Esophagus muscularis mucosa (tissue), 4 donors: ENCODE results near the gene SLC24A3. TPM values are rescaled to one million over a fixed set of nuclear protein-coding genes. Genes with fewer than 3 reads are reported as not detected.

Experiments
- DNase-seq: peaks from one replicate; pipeline ENCODE4 v3.0.0-alpha.2; 2017; ENCODE audit errors: extremely low spot score
- H3K27ac ChIP-seq, 4 donors: fragments of 200-600 bp; sonication (generic); replicated peaks in 1 of 4; 1 replicate in 3 of 4; 2 replicates in 1 of 4; pipeline ENCODE4 v1.5.1; 2016 to 2019; ENCODE audit warnings: mild to moderate bottlenecking in 1 of 4
- H3K27me3 ChIP-seq, 4 donors: fragments of 200-600 bp; sonication (generic); one replicate each; pipeline versions ENCODE4 v1.5.1 to v1.6.0; 2016 to 2019
- H3K36me3 ChIP-seq, 4 donors: fragments of 200-600 bp; sonication (generic); one replicate each; pipeline ENCODE4 v1.5.1; 2016 to 2019
- H3K4me1 ChIP-seq, 4 donors: fragments of 200-600 bp; sonication (generic); one replicate each; pipeline ENCODE4 v1.5.1; 2016 to 2019
- H3K4me3 ChIP-seq, 4 donors: fragments of 200-600 bp; sonication (generic); 1 replicate in 2 of 4; 2 replicates in 2 of 4; pipeline ENCODE4 v1.5.1; 2016 to 2019; ENCODE audit warnings: mild to moderate bottlenecking in 4 of 4, moderate library complexity in 1 of 4
- H3K9me3 ChIP-seq, 4 donors: fragments of 200-600 bp; sonication (generic); 1 replicate in 3 of 4; 2 replicates in 1 of 4; pipeline ENCODE4 v1.5.1; 2016 to 2019
- EP300 ChIP-seq: sonication (generic); formaldehyde crosslinking; IDR thresholded peaks from one replicate; pipeline ENCODE4 v1.6.1; 2017; ENCODE audit warnings: antibody characterized with exemption
- POLR2A ChIP-seq: fragments of 450-650 bp; IDR thresholded peaks from one replicate; pipeline ENCODE4 v1.6.1; 2017; ENCODE audit warnings: antibody characterized with exemption, moderate library complexity, mild to moderate bottlenecking, low read depth
- POLR2AphosphoS5 ChIP-seq, 2 donors: sonication (generic); formaldehyde crosslinking; IDR thresholded peaks; one replicate each; pipeline ENCODE4 v1.6.1; 2017; ENCODE audit warnings: antibody characterized with exemption in 2 of 2
- WGBS: methylation state at CpG from one replicate; pipeline ENCODE4 v1.1.5; 2018; 5-methylcytosine and 5-hydroxymethylcytosine counted together
- intact Hi-C: fragments of 100-400 bp; cut with DNase I; formaldehyde crosslinking; loops from one replicate; pipeline ENCODE4 v1.15.1; 2023
- total RNA-seq, 4 donors: library from RNA; depleted of rRNA; stranded (reverse); fragments of >200 nt; gene quantifications; one replicate each; pipeline versions ENCODE4 v1.1.0 to v1.2.1, GENCODE V29; 2016
- TF ChIP-seq, protein P1 (sequence below), 3 experiments: fragments of 200-600 bp in 2 of 3; fragments of 450-650 bp in 1 of 3; sonication (generic) in 2 of 3; IDR thresholded peaks; one replicate each; pipeline ENCODE4 v1.5.1; 2017 to 2019; ENCODE audit warnings: antibody characterized with exemption in 3 of 3, mild to moderate bottlenecking in 2 of 3, moderate library complexity in 1 of 3

The SLC24A3 gene
- total RNA-seq, 4 donors from 2014 or later: 4.6 to 11.5 (median 6.6) TPM

DNA sequence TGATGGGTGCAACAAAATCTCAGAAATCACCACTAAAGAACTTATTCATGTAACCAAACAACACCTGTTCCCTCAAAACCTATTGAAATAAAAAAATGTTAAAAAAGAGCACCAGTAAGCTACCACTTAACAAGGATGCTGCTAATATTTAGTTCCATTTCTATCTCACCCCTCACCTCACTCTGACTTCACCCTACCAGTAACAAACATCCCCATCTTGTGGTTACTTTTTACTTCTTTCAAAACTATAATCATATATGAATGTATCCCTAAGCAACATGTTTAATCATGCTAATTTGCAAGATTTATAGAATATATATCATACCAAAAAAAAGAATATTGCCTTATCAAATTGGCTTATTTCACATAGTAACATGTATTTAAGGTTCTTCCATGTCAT is 27.4 kb upstream of the SLC24A3 start:
- Histone ChIP-seq H3K36me3 (no peaks in the 10 kb centered on the region), H3K27me3 (no peaks in the 10 kb centered on the region), H3K9me3 (no peaks in the 10 kb centered on the region), H3K4me1 (no peaks in the 10 kb centered on the region), H3K27ac (no peak overlapping the region), H3K4me3 (no peak overlapping the region)
- no peak for DNase-seq
- no peak for TF ChIP-seq POLR2AphosphoS5 (IDR thresholded peaks at IDR 0.05)
- TF ChIP-seq, protein P1, sequence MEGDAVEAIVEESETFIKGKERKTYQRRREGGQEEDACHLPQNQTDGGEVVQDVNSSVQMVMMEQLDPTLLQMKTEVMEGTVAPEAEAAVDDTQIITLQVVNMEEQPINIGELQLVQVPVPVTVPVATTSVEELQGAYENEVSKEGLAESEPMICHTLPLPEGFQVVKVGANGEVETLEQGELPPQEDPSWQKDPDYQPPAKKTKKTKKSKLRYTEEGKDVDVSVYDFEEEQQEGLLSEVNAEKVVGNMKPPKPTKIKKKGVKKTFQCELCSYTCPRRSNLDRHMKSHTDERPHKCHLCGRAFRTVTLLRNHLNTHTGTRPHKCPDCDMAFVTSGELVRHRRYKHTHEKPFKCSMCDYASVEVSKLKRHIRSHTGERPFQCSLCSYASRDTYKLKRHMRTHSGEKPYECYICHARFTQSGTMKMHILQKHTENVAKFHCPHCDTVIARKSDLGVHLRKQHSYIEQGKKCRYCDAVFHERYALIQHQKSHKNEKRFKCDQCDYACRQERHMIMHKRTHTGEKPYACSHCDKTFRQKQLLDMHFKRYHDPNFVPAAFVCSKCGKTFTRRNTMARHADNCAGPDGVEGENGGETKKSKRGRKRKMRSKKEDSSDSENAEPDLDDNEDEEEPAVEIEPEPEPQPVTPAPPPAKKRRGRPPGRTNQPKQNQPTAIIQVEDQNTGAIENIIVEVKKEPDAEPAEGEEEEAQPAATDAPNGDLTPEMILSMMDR (IDR thresholded peaks at IDR 0.05): no peak
- TF ChIP-seq EP300: no peak
- TF ChIP-seq POLR2A: no peak
- intact Hi-C loops: no loop called here

- H3K27ac ChIP-seq: no peak overlapping the region
- H3K36me3 ChIP-seq: no peaks in the 10 kb centered on the region
- TF ChIP-seq POLR2A (no peak), POLR2AphosphoS5 (IDR thresholded peaks at IDR 0.05) (no peak), EP300 (no peak)
- TF ChIP-seq, protein P1 (IDR thresholded peaks at IDR 0.05): no peak
- intact Hi-C loops: no loop called here
- no peaks in the 10 kb centered on the region for H3K4me1 ChIP-seq
- WGBS: 39% methylated on average over 5 of the region's 5 CpGs
- H3K4me3 ChIP-seq: no peak overlapping the region
- no peak for DNase-seq
- H3K27me3 ChIP-seq: no peaks in the 10 kb centered on the region
- H3K9me3 ChIP-seq: no peaks in the 10 kb centered on the region
Observed at GRCh38 chr20:19193349-19193748, 19.1 kb upstream of the SLC24A3 start.

GRCh38 chr20:19205981-19206396 is 6.5 kb upstream of the SLC24A3 start:
- Histone ChIP-seq H3K4me3 (no peak overlapping the region), H3K4me1 (peaks cover 0 to 9% (median 6%) of the 10 kb centered on the region in 4 donors), H3K9me3 (no peaks in the 10 kb centered on the region), H3K27me3 (no peaks in the 10 kb centered on the region), H3K27ac (no peak overlapping the region), H3K36me3 (no peaks in the 10 kb centered on the region)
- TF ChIP-seq, protein P1 (IDR thresholded peaks at IDR 0.05): peak; percentile 85 to 87 (median 86)
- TF ChIP-seq POLR2AphosphoS5 (IDR thresholded peaks at IDR 0.05) (no peak), EP300 (no peak), POLR2A (no peak)
- WGBS: 17% methylated on average over 8 of the region's 8 CpGs
- DNase-seq: peak; percentile 96
- intact Hi-C loops: loop anchor here (2.0 kb wide), 2 partner anchors 377 to 455 kb away; no protein-coding TSS in a partner anchor

DNA sequence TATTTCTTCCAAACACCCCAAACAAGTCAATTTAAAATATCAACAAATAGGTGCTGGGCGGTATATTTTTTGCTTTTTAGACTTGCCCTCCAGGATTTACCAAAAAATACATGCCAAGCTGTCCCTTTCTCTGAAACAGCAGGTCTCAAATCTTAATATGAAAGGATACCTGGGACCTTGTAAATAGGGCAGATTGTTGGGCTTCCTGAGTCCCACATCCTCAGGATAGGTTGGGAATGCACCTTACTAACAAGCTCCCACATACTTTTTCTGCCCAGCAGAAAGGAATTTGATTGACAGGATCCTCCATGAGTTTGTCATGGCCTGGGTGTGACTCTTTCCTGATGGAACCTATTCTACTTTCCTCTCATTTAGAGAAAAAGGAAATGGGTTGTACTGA is 4.9 kb upstream of the SLC24A3 start:
- Histone ChIP-seq H3K36me3 (no peaks in the 10 kb centered on the region), H3K9me3 (no peaks in the 10 kb centered on the region), H3K4me3 (no peak overlapping the region), H3K4me1 (peaks cover 0 to 21% (median 19%) of the 10 kb centered on the region in 4 donors), H3K27ac (no peak overlapping the region), H3K27me3 (peaks cover 0 to 10% (median 0%) of the 10 kb centered on the region in 4 donors)
- TF ChIP-seq POLR2AphosphoS5 (IDR thresholded peaks at IDR 0.05) (no peak), POLR2A (no peak), EP300 (no peak)
- TF ChIP-seq, protein P1 (IDR thresholded peaks at IDR 0.05): no peak
- no peak for DNase-seq
- WGBS: 72% methylated on average over 1 of the region's 1 CpG
- intact Hi-C loops: loop anchor here (2.0 kb wide), 2 partner anchors 375 to 453 kb away; no protein-coding TSS in a partner anchor
